Gastroesophageal sphincter (tissue), 4 donors: ENCODE data around the gene KHNYN. TPM values are rescaled to one million over a fixed set of nuclear protein-coding genes. Genes with fewer than 3 reads are reported as not detected.
"Not testable (repeated sequence)": the region's sequence is repeated elsewhere in the genome, so short reads cannot be mapped to it uniquely, and the experiment has no call there.

ENCODE experiments used
- ATAC-seq: fragments of 150-250 bp; one replicate; pipeline ENCODE4 v1.9.1; 2016; ENCODE audit warnings: mild to moderate bottlenecking, moderate library complexity
- H3K27ac ChIP-seq, 4 donors: fragments of 200-600 bp; sonication (generic) in 3 of 4; 1 replicate in 3 of 4; 2 replicates in 1 of 4; pipeline ENCODE4 v1.5.1; 2016 to 2019
- H3K27me3 ChIP-seq: fragments of 200-600 bp; sonication (generic); one replicate; pipeline ENCODE4 v1.5.1; 2019
- H3K36me3 ChIP-seq, 2 donors: fragments of 200-600 bp; sonication (generic); one replicate each; pipeline ENCODE4 v1.5.1; 2019; ENCODE audit warnings: control low read depth in 1 of 2
- H3K4me1 ChIP-seq, 3 donors: fragments of 200-600 bp; sonication (generic); 1 replicate in 2 of 3; 2 replicates in 1 of 3; pipeline ENCODE4 v1.5.1; 2016 to 2019; ENCODE audit warnings: control low read depth in 2 of 3
- H3K4me3 ChIP-seq, 2 donors: fragments of 200-600 bp; sonication (generic); one replicate each; pipeline ENCODE4 v1.5.1; 2019; ENCODE audit warnings: mild to moderate bottlenecking in 1 of 2, moderate library complexity in 1 of 2
- H3K9me3 ChIP-seq, 3 donors: fragments of 200-600 bp; sonication (generic); one replicate each; pipeline ENCODE4 v1.5.1; 2017 to 2019; ENCODE audit warnings: control low read depth in 2 of 3
- CTCF ChIP-seq, 4 experiments: fragments of 200-600 bp in 2 of 4; fragments of 450-650 bp in 2 of 4; sonication (generic) in 1 of 4; IDR thresholded peaks; one replicate each; pipeline ENCODE4 v1.5.1; 2017 to 2019; ENCODE audit warnings: antibody characterized with exemption in 4 of 4, mild to moderate bottlenecking in 2 of 4, moderate library complexity in 2 of 4
- EP300 ChIP-seq: sonication (generic); formaldehyde crosslinking; IDR thresholded peaks from one replicate; pipeline ENCODE4 v1.6.1; 2017; ENCODE audit warnings: antibody characterized with exemption, mild to moderate bottlenecking
- POLR2A ChIP-seq, 2 donors: fragments of 450-650 bp; IDR thresholded peaks; one replicate each; pipeline ENCODE4 v1.6.1; 2017; ENCODE audit warnings: antibody characterized with exemption in 2 of 2, mild to moderate bottlenecking in 2 of 2, moderate library complexity in 1 of 2
- POLR2AphosphoS5 ChIP-seq: sonication (generic); formaldehyde crosslinking; IDR thresholded peaks from one replicate; pipeline ENCODE4 v1.6.1; 2017; ENCODE audit warnings: antibody characterized with exemption
- WGBS, 2 donors: methylation state at CpG; one replicate each; pipeline ENCODE4 v1.1.5; 2018; ENCODE audit warnings: low coverage in 1 of 2; 5-methylcytosine and 5-hydroxymethylcytosine counted together
- total RNA-seq, 4 donors: library from RNA; depleted of rRNA; stranded (reverse); fragments of >200 nt; gene quantifications; one replicate each; pipeline ENCODE4 v1.1.0, GENCODE V29; 2016

The KHNYN gene
- total RNA-seq, 4 donors from 2014 or later: 50.7 to 68.0 (median 61.3) TPM

- Histone ChIP-seq H3K36me3 (peaks cover 0 to 40% of the 10 kb centered on the region in 2 donors), H3K27me3 (no peaks in the 10 kb centered on the region), H3K9me3 (no peaks in the 10 kb centered on the region), H3K4me3 (peak within 1 kb of the TSS; percentile 60 to 76), H3K4me1 (peaks cover 5 to 51% (median 9%) of the 10 kb centered on the region in 3 donors), H3K27ac (peak within 1 kb of the TSS; percentile 94 to 100 (median 99))
- WGBS, 2 donors: 0% methylated on average over 4 of the region's 52 CpGs; no CpG with 5 or more reads in 1 of the 2 donors
- peak; percentile 97 for ATAC-seq
- TF ChIP-seq POLR2A (IDR thresholded peaks at IDR 0.05) (peak; percentile 78 to 79), EP300 (no peak), CTCF (IDR thresholded peaks at IDR 0.05) (peak in 1 of 4 experiments; percentile 14), POLR2AphosphoS5 (peak; percentile 96)
Measured at GRCh38 chr14:24442240-24443052, 12.7 kb downstream of the KHNYN start, which contains the start of gene SDR39U1. SDR39U1 (minus strand) TSS chr14:24442776; CDS start chr14:24442769, 7 bp downstream.

GRCh38 chr14:24443053-24443665, 13.4 kb downstream of the KHNYN start:
- Histone ChIP-seq H3K9me3 (no peaks in the 10 kb centered on the region), H3K4me1 (peaks cover 5 to 44% (median 9%) of the 10 kb centered on the region in 3 donors), H3K27me3 (no peaks in the 10 kb centered on the region), H3K36me3 (peaks cover 0 to 33% of the 10 kb centered on the region in 2 donors), H3K27ac (peak overlapping the region; percentile 94 to 100 (median 99)), H3K4me3 (peak overlapping the region; percentile 60 to 76)
- ATAC-seq: no peak
- TF ChIP-seq POLR2A (IDR thresholded peaks at IDR 0.05) (no peak), POLR2AphosphoS5 (no peak), CTCF (IDR thresholded peaks at IDR 0.05) (no peak), EP300 (no peak)
- 0 to 2% methylated on average over 6 of the region's 7 CpGs for WGBS, 2 donors

GRCh38 chr14:24450828-24451227, 21.1 kb downstream of the KHNYN start:
- not testable (repeated sequence) for H3K4me1 ChIP-seq, ATAC-seq, H3K9me3 ChIP-seq, H3K27me3 ChIP-seq, H3K27ac ChIP-seq, H3K36me3 ChIP-seq, H3K4me3 ChIP-seq
- WGBS, 2 donors: 78 to 84% methylated on average over 1 to 2 of the region's 2 CpGs

- Histone ChIP-seq H3K4me3 (no peak overlapping the region), H3K4me1 (no peaks in the 10 kb centered on the region), H3K27ac (no peak overlapping the region), H3K27me3 (no peaks in the 10 kb centered on the region), H3K36me3 (no peaks in the 10 kb centered on the region), H3K9me3 (peaks cover 0 to 3% (median 0%) of the 10 kb centered on the region in 3 donors)
- ATAC-seq: no peak
- TF ChIP-seq POLR2AphosphoS5: no peak
Measured at GRCh38 chr14:24456980-24457379, 27.2 kb downstream of the KHNYN start.

GRCh38 chr14:24458736-24459135, 29.0 kb downstream of the KHNYN start:
- Histone ChIP-seq H3K4me3 (no peak overlapping the region), H3K4me1 (no peaks in the 10 kb centered on the region), H3K27ac (no peak overlapping the region), H3K36me3 (no peaks in the 10 kb centered on the region), H3K9me3 (peaks cover 0 to 3% (median 0%) of the 10 kb centered on the region in 3 donors), H3K27me3 (no peaks in the 10 kb centered on the region)
- no peak for ATAC-seq
- TF ChIP-seq CTCF (IDR thresholded peaks at IDR 0.05): no peak
- TF ChIP-seq POLR2A (IDR thresholded peaks at IDR 0.05): no peak
- TF ChIP-seq EP300: no peak
- TF ChIP-seq POLR2AphosphoS5: no peak
- no CpG with 5 or more reads among the region's 1 CpG for WGBS, 2 donors
